GM12892 (cell line): Measurements from ENCODE around the gene TM9SF3.
A peak's percentile ranks its signal among the peaks of the same experiment; 100 is the strongest.

Experiments used
- DNase-seq: peaks from one replicate; pipeline ENCODE4 v3.0.0; 2011; ENCODE audit not compliant: insufficient read length
- FAIRE-seq: peaks from 2 replicates; lab custom pipeline; 2011; peaks lifted over from hg19 to GRCh38; lab: Jason Lieb, UNC
- POLR2A ChIP-seq: IDR thresholded peaks from 2 replicates; pipeline ENCODE4 v1.6.1; 2011; ENCODE audit warnings: low read depth, low read length, control low read depth
- POLR2AphosphoS5 ChIP-seq: IDR thresholded peaks from 2 replicates; pipeline ENCODE4 v1.6.1; 2011; ENCODE audit warnings: low read depth, low read length, control low read depth
- TAF1 ChIP-seq: IDR thresholded peaks from 2 replicates; pipeline ENCODE4 v1.6.1; 2011; ENCODE audit warnings: low read depth, mild to moderate bottlenecking, control low read depth, low read length, borderline replicate concordance

Gene TM9SF3

DNA sequence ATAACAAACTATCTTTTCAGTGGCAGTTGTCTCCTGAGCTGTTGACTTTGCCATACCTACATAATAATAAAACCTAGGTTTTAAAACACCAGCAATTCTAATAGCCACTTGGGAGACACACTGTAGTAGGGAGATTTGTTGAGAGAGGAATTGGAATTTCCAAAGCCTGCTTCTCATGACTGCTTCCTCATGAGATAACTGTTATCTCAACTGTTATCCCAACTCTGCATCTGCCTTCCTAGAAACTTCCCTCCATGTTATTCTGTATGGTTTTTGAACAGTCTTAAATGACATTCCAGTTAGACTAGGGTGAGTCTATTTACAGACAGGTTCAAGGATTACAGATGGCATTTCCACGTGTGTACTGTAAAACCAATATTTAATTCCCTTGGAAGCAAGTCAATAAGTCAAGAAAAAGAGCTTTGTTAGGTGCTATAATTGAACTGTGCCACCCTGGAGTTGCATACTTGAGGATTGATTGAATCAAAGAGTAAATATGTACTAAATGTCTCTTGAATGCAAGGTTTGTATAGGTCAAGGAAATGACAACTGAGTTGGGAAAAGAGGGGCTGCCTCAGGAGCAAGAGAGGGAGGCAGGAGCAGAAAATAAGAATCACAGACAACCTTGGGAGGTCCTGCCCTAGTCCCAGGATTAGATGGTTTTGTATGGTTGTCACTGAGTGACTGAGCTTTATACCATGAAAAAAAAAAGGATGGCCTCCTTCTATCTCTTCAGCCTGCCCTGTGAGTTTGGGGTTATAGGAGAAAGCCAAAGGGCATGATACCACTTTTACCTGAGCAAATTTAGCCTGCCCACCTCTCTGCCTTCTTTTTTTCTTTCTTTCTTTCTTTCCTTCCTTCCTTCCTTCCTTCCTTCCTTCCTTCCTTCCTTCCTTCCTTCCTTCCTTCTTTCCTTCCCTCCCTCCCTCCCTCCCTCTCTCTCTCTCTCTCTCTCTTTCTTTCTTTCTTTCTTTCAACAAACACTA is 9.9 kb upstream of the TM9SF3 start:
- DNase-seq, result no peak
- no peak for FAIRE-seq
- TF ChIP-seq TAF1, result no peak
- TF ChIP-seq POLR2AphosphoS5, result no peak
- TF ChIP-seq POLR2A, result no peak

DNA sequence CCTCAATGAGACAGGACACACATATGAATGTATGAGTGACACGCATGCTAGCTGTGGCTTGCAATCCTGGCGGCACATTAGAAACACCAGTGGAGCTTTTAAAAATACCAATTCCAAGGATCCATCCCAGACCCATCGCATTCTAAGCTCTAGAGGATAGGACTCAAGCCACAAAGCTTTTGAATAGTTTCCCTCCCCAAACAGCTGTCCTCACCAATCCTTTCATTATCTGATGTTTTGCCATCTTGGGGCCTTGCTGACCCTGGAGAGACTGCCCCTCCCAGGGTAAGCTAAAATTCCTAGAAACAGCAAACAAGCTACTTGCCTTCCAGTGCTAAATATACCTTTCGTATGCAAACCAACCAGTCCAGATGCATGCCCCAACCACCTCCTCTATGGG is 8.9 kb upstream of the TM9SF3 start:
- no peak for FAIRE-seq

DNA sequence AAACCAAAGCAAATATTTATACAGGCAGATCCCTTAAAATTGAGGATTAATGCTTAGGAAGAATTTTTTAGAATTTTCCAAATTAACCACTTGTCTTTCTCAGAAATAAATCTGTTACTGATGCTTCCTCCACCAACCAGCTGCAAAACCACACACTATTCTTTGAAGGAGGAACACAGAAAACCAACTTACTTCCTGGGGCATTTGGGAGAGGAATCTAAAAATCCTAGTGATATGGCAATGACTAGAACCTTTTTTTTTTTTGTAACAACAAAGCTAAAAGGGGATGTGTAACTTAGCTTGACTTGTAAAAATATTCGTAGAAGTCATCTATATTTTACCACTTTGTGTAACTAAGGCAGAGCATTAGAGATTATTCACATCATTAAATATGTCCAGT is 5.1 kb upstream of the TM9SF3 start:
- no peak for DNase-seq
- FAIRE-seq, result no peak
- no peak for TF ChIP-seq POLR2A
- TF ChIP-seq TAF1, result no peak
- TF ChIP-seq POLR2AphosphoS5, result no peak

More for the DNA sequence above, 8.9 kb upstream of the TM9SF3 start:
- DNase-seq, result no peak
- TF ChIP-seq POLR2AphosphoS5 (no peak), TAF1 (no peak), POLR2A (no peak)

DNA sequence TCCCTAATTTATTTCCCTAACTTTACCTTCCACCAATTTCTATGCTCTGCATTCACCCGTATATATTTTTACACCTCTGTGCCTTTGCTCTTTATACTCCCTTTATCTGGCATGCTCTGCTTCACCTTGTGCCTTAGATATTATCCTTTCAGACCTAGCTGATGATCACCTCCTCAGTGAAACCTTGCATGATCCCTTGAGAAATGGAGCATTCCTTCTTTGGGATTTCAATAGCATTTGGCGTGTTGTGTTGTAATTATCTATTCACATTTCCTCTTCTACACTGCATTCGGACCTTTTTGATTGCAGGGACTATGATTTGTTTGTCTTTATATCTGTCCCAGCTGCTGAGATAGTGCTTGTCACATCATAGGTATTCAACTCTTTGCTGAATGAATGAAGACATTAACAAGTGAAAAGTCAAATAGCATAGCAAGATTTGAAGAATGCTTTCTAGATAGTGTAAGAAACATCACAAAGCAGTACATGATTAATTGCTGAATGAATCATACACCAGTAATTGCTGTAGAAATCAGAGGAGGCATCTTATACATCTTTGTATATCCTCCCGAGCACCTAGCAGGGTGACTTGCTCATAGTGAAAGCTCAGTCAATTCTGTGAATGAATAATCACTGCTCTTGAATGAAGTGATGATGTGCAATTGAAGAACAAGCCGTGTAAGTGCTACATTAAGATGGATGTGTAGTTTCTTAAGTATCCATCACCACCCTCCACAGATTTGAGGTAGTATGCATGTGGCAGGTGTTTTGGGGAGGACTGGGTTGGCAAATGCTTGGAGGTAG is 2.0 kb upstream of the TM9SF3 start:
- TF ChIP-seq POLR2AphosphoS5, result no peak
- no peak for TF ChIP-seq TAF1
- TF ChIP-seq POLR2A, result no peak
- no peak for DNase-seq
- peak; percentile 94 for FAIRE-seq

DNA sequence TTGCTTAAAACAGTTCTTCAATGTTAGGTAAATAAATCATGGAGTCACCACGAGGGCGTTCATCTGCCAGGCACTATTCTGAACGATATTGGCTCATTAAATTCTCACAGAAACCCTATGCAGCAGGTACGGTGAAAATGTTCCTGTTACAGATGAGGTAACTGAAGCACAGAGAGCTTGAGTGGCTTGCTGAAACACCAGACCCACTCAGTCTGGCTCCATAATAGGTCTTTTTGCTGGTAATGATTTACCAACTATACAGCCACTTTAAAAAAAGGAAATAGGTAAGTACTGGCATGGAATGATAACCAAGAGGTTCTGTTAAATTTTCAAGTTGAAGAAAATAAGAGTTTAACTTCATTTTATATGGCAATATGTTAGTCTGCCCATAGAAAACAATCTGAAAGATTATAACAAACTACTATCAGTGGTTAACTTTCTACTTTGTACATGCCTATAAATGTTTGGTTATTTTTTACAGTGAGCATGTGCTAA is 1.3 kb upstream of the TM9SF3 start:
- DNase-seq (no peak), FAIRE-seq (peak; percentile 24)
- no peak for TF ChIP-seq POLR2AphosphoS5
- TF ChIP-seq POLR2A, result no peak
- no peak for TF ChIP-seq TAF1

DNA sequence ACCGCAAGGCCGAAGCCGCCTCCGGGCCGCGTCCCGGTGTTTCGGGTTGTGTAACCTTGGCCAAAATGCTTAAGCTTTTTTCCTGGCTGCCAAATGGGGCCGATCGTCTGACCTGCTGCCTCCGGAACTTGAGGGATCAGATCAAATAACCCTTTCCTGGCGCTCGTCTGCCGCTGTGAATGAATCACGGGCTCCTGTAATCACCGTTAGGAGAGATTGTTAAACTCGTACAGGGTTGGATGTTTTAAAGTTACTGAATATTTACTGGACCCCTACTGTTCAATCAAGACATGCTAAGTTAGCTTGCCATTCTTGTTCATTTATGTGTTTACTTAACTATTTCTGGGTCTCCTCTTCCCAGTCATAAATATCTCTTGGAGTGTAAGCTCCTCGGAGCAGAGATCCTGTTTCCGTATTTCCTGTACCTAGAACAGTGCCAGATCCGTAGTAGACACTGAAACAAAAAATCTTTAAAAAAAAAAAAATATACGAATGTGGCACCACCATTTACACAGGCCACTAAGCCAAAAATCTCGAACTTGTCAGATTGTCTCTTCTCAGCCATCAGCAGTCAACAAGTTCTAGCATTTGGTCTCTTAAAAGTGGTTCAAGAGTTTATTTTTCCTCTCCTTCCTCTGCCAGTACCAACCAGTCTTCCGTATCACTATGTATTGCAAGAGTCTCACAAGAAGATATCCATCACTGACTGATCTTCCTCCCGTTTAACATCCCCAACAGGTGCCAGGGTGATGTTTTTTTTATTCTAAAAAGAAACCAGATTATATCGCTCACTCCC is 650 bp upstream of the TM9SF3 start:
- FAIRE-seq, result no peak

DNA sequence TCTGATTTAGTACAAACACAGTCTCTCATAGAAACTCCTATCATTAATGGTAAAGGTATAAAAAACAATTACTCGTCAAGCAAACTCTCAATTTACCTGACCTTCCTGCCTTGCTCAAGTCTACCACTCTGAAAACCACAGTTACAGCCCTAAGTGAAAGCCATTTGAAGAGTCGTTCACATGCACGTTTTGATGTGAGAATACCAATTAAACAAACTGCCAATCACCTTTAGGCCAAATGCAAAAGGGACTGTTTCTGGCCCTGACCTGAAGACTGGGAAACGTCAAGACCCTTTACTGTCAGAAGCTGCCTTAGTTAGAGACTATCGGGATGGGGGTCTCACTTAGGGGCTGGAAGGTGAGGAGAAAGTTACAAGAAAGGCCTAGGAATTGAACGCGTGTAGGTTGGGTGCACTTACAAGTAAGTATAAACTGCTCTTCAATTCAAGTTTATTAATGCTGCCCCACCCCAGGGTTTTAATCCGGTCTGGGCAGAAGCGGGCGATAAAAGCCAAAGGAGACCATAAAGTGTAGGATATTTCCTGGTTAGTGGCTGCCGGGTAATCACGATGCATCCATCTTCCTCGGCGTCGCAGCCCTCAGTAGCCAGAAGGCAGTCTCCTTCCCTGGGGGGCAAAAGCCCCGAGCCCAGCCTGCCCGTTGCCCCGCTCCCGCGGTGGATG is 935 bp downstream of the TM9SF3 start:
- FAIRE-seq, result no peak
- DNase-seq, result no peak
- TF ChIP-seq TAF1 (no peak), POLR2AphosphoS5 (no peak), POLR2A (no peak)

More for the DNA sequence above, 650 bp upstream of the TM9SF3 start:
- TF ChIP-seq POLR2AphosphoS5, result no peak
- TF ChIP-seq TAF1, result no peak
- TF ChIP-seq POLR2A, result no peak
- DNase-seq, result no peak

DNA sequence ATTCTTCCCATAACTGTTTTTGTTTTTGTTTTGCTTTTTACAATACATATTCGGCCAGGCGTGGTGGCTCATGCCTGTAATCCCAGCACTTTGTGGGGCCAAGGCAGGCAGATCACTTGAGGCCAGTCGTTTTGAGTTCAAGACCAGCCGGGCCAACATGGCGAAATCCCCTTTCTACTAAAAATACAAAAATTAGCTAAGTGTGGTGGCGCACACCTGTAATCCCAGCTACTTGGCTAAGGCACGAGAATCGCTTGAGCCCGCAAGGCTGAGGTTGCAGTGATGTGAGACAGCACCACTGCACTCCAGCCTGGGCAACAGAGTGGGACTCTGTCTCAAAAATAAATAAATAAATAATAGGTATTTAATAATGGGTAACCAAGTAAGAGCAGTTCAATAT is 2.3 kb downstream of the TM9SF3 start:
- DNase-seq (no peak), FAIRE-seq (no peak)
- no peak for TF ChIP-seq POLR2AphosphoS5
- TF ChIP-seq TAF1, result no peak
- TF ChIP-seq POLR2A, result no peak

DNA sequence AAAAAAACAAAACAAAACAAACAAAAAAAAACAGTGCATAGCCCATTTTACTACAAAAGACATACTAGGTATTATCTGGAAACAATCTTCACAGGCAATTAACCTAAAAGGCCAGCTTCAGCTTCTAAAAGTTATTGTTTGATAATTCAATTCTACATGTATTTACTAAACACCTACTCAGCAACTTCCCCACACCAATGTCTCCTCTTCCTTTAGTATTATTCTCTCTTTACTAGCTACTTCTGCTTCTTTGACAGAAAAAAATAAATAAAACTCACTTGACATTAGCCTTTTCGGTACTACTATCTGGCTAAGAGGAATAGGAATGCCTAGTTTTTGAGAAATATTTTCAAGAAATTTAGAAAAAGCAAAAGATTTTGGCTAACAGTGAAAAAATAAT is 2.8 kb downstream of the TM9SF3 start:
- DNase-seq, result no peak
- FAIRE-seq, result no peak
- no peak for TF ChIP-seq POLR2AphosphoS5
- no peak for TF ChIP-seq POLR2A
- TF ChIP-seq TAF1, result no peak

DNA sequence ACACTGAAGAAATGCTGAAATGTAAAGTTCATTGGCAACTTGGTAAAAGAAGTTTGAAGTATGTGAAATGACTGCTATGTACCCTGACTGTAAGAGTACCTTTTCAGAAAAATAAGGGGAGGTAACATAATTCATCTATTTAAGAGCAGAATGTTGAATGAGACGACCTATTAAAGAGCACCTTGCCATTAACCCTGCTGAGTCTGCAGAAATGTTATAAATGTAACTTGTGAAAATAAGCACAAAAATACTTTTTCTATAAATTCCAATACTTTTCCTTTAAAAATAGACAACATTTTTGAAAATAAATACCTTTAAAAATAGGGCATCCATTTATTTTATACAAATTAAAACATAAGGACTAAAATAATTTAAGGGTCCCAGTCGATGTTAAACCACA is 7.7 kb downstream of the TM9SF3 start:
- no peak for DNase-seq
- no peak for FAIRE-seq
- no peak for TF ChIP-seq POLR2AphosphoS5
- no peak for TF ChIP-seq POLR2A
- no peak for TF ChIP-seq TAF1
